RWPE2 (cell line): ENCODE results near the gene ITPR1.

Experiments
- ATAC-seq: fragments of 200-7000 bp; cut with Tn5 transposase; 3 replicates; pipeline ENCODE4 v1.9.1; 2021; ENCODE audit warnings: low read depth
- DNase-seq: peaks from one replicate; pipeline ENCODE4 v3.0.0-alpha.2; 2020; ENCODE audit warnings: low spot score
- H3K27ac ChIP-seq: fragments of 450-650 bp; 2 replicates; pipeline ENCODE4 v1.5.1; 2017; ENCODE audit warnings: mild to moderate bottlenecking; ENCODE audit not compliant: poor library complexity, severe bottlenecking
- H3K27me3 ChIP-seq: fragments of 250-450 bp; sonication (Bioruptor Pico); 2 replicates; pipeline ENCODE4 v1.5.1; 2021; ENCODE audit warnings: mild to moderate bottlenecking, moderate library complexity; ENCODE audit not compliant: insufficient read depth, poor library complexity, severe bottlenecking
- H3K36me3 ChIP-seq: fragments of 250-450 bp; sonication (Bioruptor Pico); 2 replicates; pipeline ENCODE4 v1.5.1; 2020; ENCODE audit warnings: low read depth, mild to moderate bottlenecking, moderate library complexity
- H3K4me1 ChIP-seq: fragments of 250-450 bp; sonication (Bioruptor Pico); 2 replicates; pipeline ENCODE4 v1.5.1; 2021; ENCODE audit warnings: mild to moderate bottlenecking, moderate library complexity; ENCODE audit not compliant: insufficient read depth, poor library complexity, severe bottlenecking
- H3K4me3 ChIP-seq: fragments of 250-450 bp; sonication (Bioruptor Pico); 2 replicates; pipeline ENCODE4 v1.5.1; 2021; ENCODE audit warnings: mild to moderate bottlenecking, moderate library complexity; ENCODE audit not compliant: severe bottlenecking
- H3K9me3 ChIP-seq: fragments of 250-450 bp; sonication (Bioruptor Pico); 2 replicates; pipeline ENCODE4 v1.5.1; 2021; ENCODE audit warnings: mild to moderate bottlenecking, moderate library complexity; ENCODE audit not compliant: severe bottlenecking
- TF ChIP-seq, protein P1 (sequence below): fragments of 450-650 bp; IDR thresholded peaks from one replicate; pipeline ENCODE4 v1.5.1; 2017; ENCODE audit warnings: mild to moderate bottlenecking, moderate library complexity; ENCODE audit not compliant: poor library complexity, severe bottlenecking

Gene ITPR1

DNA sequence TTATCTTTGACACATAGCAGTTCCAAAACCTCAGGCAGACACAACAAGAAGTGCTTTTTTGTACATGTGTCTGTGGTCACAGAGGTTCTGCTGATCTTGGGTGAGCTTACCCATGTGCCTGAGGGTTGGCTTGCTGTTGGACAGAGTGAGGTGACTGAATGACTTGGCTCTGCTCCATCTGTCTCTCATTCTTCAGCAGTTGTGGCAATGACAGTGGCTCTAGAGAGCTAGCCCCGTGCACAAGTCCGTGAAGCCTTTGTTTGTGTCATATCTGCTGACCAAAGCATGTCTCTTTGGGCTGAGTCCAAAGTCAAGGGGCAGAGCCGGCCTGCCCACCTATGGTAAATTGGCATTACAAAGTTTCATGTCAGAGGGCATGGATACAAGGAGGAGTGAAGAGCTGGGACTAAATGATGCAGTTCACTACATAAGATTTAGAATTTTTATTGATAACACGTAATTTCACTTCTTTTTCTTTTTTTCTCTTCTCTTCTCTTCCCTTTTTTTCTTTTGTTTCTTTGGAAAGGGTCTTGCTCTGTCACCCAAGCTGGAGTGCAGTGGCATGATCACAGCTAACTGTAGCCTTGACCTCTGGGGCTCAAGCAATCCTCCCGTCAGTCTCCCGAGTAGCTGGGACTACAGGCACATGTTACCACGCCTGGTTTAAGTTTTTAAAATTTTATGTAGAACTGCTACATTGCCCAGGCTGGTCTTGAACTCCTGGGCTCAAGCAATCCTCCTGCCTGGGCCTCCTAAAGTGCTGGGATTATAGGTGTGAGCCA lies 77.9 kb downstream of the ITPR1 start:
- Histone ChIP-seq H3K27ac (no peak overlapping the region), H3K4me3 (no peak overlapping the region), H3K36me3 (no peaks in the 10 kb centered on the region), H3K27me3 (no peaks in the 10 kb centered on the region), H3K9me3 (no peaks in the 10 kb centered on the region), H3K4me1 (no peaks in the 10 kb centered on the region)
- no peak for DNase-seq
- ATAC-seq, result no peak
- TF ChIP-seq, protein P1, sequence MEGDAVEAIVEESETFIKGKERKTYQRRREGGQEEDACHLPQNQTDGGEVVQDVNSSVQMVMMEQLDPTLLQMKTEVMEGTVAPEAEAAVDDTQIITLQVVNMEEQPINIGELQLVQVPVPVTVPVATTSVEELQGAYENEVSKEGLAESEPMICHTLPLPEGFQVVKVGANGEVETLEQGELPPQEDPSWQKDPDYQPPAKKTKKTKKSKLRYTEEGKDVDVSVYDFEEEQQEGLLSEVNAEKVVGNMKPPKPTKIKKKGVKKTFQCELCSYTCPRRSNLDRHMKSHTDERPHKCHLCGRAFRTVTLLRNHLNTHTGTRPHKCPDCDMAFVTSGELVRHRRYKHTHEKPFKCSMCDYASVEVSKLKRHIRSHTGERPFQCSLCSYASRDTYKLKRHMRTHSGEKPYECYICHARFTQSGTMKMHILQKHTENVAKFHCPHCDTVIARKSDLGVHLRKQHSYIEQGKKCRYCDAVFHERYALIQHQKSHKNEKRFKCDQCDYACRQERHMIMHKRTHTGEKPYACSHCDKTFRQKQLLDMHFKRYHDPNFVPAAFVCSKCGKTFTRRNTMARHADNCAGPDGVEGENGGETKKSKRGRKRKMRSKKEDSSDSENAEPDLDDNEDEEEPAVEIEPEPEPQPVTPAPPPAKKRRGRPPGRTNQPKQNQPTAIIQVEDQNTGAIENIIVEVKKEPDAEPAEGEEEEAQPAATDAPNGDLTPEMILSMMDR, result no peak

DNA sequence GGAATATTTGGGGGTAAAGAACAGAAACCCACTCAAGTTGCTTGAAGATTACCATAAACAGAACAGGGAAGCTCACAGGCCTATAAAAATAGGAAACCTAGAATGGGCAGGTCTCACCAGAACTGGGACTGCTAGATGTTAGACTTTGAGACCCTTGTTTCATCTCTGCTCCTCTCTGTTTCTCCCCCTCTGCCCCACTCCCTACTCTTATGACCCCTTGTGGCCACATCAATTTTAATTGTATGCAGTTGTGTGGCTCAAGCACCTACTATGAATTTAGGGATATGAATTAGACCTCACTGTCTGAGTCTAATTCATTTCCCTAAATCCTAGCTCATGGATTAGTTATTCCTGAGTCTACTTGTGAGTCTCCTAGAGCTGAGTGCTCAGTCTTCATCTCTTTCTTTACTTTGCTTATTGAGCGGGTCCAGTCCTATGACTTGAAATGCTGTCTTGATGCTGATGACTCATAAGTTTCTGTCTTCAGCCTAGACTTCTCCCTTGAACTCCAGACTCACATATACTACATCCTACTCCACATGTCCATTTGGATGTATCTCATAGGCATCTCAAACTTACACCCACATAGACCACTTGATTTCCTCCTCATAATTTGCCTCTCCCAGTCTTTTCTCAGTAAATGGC lies 78.7 kb downstream of the ITPR1 start:
- no peaks in the 10 kb centered on the region for H3K36me3 ChIP-seq
- DNase-seq (no peak), ATAC-seq (no peak)
- no peak overlapping the region for H3K27ac ChIP-seq
- H3K27me3 ChIP-seq, result no peaks in the 10 kb centered on the region
- H3K4me3 ChIP-seq, result no peak overlapping the region
- TF ChIP-seq, protein P1, result peak; percentile 16
- H3K4me1 ChIP-seq, result no peaks in the 10 kb centered on the region
- H3K9me3 ChIP-seq, result no peaks in the 10 kb centered on the region

DNA sequence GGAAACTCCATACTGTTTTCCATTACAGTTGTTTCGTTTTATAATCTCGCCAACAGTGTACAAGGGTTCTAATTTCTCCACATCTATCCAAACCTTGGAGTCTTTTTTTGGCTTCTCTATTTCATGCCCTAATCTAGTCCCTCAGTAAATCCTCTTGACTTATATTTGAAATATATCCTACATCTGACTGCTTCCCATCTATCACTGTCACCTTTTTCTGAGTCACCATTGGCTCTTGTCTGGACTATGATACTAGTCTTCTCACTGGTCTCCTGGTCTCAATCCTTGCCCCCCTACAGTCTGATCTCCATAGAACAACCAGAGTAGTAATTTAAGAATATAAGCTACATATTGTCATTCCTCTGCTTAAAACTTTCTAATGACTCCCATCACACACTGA lies 80.0 kb downstream of the ITPR1 start:
- TF ChIP-seq, protein P1, result no peak
- no peak for DNase-seq
- no peak for ATAC-seq
- Histone ChIP-seq H3K4me1 (no peaks in the 10 kb centered on the region), H3K9me3 (no peaks in the 10 kb centered on the region), H3K4me3 (no peak overlapping the region), H3K27me3 (no peaks in the 10 kb centered on the region), H3K27ac (no peak overlapping the region), H3K36me3 (no peaks in the 10 kb centered on the region)

DNA sequence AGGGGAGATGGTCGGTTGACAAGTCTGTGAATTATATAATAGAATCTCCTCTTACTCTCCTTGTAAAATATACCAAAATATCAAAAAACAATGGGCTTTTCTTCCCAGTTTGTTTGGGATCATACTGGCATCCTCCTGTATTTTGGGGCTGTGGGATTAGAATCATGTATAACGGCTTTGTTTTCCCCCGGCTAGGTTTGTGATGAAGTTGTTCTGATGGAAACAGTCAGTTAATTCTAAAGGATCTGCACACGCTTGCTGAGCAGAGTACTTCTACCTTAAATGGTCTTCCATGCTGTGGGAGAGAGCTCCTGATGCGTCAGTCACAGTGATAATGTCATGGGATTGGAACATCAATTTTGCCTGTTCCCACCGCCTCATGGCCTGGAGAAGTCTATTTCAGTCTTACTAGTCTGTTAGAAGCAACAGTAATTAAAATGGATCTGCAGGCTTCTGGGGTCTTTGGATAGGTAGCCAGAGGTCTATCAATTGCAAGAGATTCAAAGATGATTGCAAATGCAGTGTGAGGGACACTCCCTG lies 81.3 kb downstream of the ITPR1 start:
- ATAC-seq (no peak), DNase-seq (no peak)
- no peaks in the 10 kb centered on the region for H3K36me3 ChIP-seq
- H3K9me3 ChIP-seq, result no peaks in the 10 kb centered on the region
- H3K4me3 ChIP-seq, result no peak overlapping the region
- H3K4me1 ChIP-seq, result no peaks in the 10 kb centered on the region
- no peaks in the 10 kb centered on the region for H3K27me3 ChIP-seq
- TF ChIP-seq, protein P1, result no peak
- H3K27ac ChIP-seq, result no peak overlapping the region
